Measurements from ENCODE around the gene ZNF530.

DNA sequence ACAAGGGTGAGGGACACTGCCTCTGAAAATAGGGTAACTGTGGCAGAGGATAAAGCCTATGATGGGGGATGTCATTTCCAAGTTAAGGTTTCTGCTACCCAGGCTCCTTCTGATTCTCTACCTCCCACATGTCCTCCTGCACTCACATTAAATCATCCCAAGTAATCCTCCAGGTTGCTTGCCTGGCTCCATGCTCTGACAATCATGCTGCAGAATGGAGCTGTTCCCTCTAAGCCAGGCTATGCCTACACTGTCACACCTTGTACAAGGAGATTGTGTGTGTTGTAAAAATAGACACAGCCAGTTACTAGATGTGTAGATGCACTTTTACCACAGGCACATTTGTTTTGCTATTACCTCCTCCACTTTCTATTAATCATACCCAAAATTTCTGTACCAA lies 29.0 kb upstream of the ZNF530 start:
- TF ChIP-seq, protein P1, sequence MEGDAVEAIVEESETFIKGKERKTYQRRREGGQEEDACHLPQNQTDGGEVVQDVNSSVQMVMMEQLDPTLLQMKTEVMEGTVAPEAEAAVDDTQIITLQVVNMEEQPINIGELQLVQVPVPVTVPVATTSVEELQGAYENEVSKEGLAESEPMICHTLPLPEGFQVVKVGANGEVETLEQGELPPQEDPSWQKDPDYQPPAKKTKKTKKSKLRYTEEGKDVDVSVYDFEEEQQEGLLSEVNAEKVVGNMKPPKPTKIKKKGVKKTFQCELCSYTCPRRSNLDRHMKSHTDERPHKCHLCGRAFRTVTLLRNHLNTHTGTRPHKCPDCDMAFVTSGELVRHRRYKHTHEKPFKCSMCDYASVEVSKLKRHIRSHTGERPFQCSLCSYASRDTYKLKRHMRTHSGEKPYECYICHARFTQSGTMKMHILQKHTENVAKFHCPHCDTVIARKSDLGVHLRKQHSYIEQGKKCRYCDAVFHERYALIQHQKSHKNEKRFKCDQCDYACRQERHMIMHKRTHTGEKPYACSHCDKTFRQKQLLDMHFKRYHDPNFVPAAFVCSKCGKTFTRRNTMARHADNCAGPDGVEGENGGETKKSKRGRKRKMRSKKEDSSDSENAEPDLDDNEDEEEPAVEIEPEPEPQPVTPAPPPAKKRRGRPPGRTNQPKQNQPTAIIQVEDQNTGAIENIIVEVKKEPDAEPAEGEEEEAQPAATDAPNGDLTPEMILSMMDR (IDR thresholded peaks at IDR 0.05), result no peak
- TF ChIP-seq, protein P2, sequence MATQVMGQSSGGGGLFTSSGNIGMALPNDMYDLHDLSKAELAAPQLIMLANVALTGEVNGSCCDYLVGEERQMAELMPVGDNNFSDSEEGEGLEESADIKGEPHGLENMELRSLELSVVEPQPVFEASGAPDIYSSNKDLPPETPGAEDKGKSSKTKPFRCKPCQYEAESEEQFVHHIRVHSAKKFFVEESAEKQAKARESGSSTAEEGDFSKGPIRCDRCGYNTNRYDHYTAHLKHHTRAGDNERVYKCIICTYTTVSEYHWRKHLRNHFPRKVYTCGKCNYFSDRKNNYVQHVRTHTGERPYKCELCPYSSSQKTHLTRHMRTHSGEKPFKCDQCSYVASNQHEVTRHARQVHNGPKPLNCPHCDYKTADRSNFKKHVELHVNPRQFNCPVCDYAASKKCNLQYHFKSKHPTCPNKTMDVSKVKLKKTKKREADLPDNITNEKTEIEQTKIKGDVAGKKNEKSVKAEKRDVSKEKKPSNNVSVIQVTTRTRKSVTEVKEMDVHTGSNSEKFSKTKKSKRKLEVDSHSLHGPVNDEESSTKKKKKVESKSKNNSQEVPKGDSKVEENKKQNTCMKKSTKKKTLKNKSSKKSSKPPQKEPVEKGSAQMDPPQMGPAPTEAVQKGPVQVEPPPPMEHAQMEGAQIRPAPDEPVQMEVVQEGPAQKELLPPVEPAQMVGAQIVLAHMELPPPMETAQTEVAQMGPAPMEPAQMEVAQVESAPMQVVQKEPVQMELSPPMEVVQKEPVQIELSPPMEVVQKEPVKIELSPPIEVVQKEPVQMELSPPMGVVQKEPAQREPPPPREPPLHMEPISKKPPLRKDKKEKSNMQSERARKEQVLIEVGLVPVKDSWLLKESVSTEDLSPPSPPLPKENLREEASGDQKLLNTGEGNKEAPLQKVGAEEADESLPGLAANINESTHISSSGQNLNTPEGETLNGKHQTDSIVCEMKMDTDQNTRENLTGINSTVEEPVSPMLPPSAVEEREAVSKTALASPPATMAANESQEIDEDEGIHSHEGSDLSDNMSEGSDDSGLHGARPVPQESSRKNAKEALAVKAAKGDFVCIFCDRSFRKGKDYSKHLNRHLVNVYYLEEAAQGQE (IDR thresholded peaks at IDR 0.05; ENCODE audit: insufficient read depth in 1 of 2, low read depth in 2 of 2, low read length in 1 of 2), result no peak
- no peak for TF ChIP-seq POLR2AphosphoS5 (IDR thresholded peaks at IDR 0.05; ENCODE audit: low read depth, low read length)

Data from Panc1 (cell line).